NCI-H460 (cell line): Measurements from ENCODE around the gene OR2AE1. TPM values are rescaled to one million over a fixed set of nuclear protein-coding genes. Genes with fewer than 3 reads are reported as not detected.

Experiments used
- DNase-seq: peaks from one replicate; pipeline ENCODE4 v3.0.0-alpha.2; 2016; ENCODE audit warnings: low read depth; ENCODE audit errors: extremely low read depth
- total RNA-seq: library from RNA; depleted of rRNA; stranded (reverse); fragments of >200 nt; shearing (Covaris generic); gene quantifications from 2 replicates; pipeline ENCODE4 v1.2.3, GENCODE V29; 2014

OR2AE1 gene
- total RNA-seq, 1 experiment from 2014 or later = 0.10 TPM

- no peak for DNase-seq
Observed at GRCh38 chr7:99863847-99864440, 12.9 kb downstream of the OR2AE1 start.

- no peak for DNase-seq
Observed at GRCh38 chr7:99860281-99861127, 16.3 kb downstream of the OR2AE1 start.

- no peak for DNase-seq
Observed at GRCh38 chr7:99855236-99855635, 21.6 kb downstream of the OR2AE1 start.

GRCh38 chr7:99848420-99849216 is 28.2 kb downstream of the OR2AE1 start:
- no peak for DNase-seq

GRCh38 chr7:99844328-99844727 is 32.5 kb downstream of the OR2AE1 start:
- no peak for DNase-seq

GRCh38 chr7:99843808-99844207 is 33.0 kb downstream of the OR2AE1 start:
- DNase-seq = no peak

GRCh38 chr7:99842926-99843325 is 33.9 kb downstream of the OR2AE1 start:
- DNase-seq = no peak

GRCh38 chr7:99840136-99840869 is 36.5 kb downstream of the OR2AE1 start:
- DNase-seq = no peak

- DNase-seq = no peak
Observed at GRCh38 chr7:99839287-99840021, 37.4 kb downstream of the OR2AE1 start.

- DNase-seq = peak; percentile 2
Observed at GRCh38 chr7:99837649-99838361, 39.0 kb downstream of the OR2AE1 start.

- DNase-seq = no peak
Observed at GRCh38 chr7:99835189-99835588, 41.6 kb downstream of the OR2AE1 start.

GRCh38 chr7:99834382-99834781 is 42.5 kb downstream of the OR2AE1 start:
- DNase-seq = no peak

GRCh38 chr7:99833289-99833877 is 43.5 kb downstream of the OR2AE1 start:
- no peak for DNase-seq

- no peak for DNase-seq
Observed at GRCh38 chr7:99831595-99831994, 45.2 kb downstream of the OR2AE1 start.

GRCh38 chr7:99829524-99830160 is 47.2 kb downstream of the OR2AE1 start:
- no peak for DNase-seq

GRCh38 chr7:99828811-99829210 is 48.0 kb downstream of the OR2AE1 start:
- DNase-seq = no peak

GRCh38 chr7:99827040-99827778 is 49.6 kb downstream of the OR2AE1 start:
- DNase-seq = no peak
